ENCODE data around the gene MYO16. TPM values are rescaled to one million over a fixed set of nuclear protein-coding genes. Genes with fewer than 3 reads are reported as not detected.

The MYO16 gene
- total RNA-seq, 1 donor from 2014 or later: 1.2 TPM

GRCh38 chr13:109198585-109198984 is 569.2 kb downstream of the MYO16 start:
- DNase-seq (ENCODE audit: low read depth): no peak
- no peak overlapping the region for H3K4me3 ChIP-seq (ENCODE audit: low read depth, low read length)

GRCh38 chr13:109199280-109199679 is 569.9 kb downstream of the MYO16 start:
- DNase-seq (ENCODE audit: low read depth): no peak
- no peak for TF ChIP-seq CTCF (conservative IDR thresholded peaks at IDR 0.05; ENCODE audit: low read depth, low read length)
- no peak overlapping the region for H3K4me3 ChIP-seq (ENCODE audit: low read depth, low read length)

More at GRCh38 chr13:109198585-109198984, 569.2 kb downstream of the MYO16 start:
- TF ChIP-seq CTCF (conservative IDR thresholded peaks at IDR 0.05; ENCODE audit: low read depth, low read length): no peak

GRCh38 chr13:109200556-109200955 is 571.1 kb downstream of the MYO16 start:
- TF ChIP-seq CTCF (conservative IDR thresholded peaks at IDR 0.05; ENCODE audit: low read depth, low read length): no peak
- no peak overlapping the region for H3K4me3 ChIP-seq (ENCODE audit: low read depth, low read length)
- no peak for DNase-seq (ENCODE audit: low read depth)

GRCh38 chr13:109203587-109203986 is 574.2 kb downstream of the MYO16 start:
- H3K4me3 ChIP-seq (ENCODE audit: low read depth, low read length): no peak overlapping the region
- DNase-seq (ENCODE audit: low read depth): no peak
- TF ChIP-seq CTCF (conservative IDR thresholded peaks at IDR 0.05; ENCODE audit: low read depth, low read length): no peak

GRCh38 chr13:109204252-109204651 is 574.8 kb downstream of the MYO16 start:
- no peak for TF ChIP-seq CTCF (conservative IDR thresholded peaks at IDR 0.05; ENCODE audit: low read depth, low read length)
- no peak for DNase-seq (ENCODE audit: low read depth)
- H3K4me3 ChIP-seq (ENCODE audit: low read depth, low read length): no peak overlapping the region

- no peak for DNase-seq (ENCODE audit: low read depth)
- no peak for TF ChIP-seq CTCF (conservative IDR thresholded peaks at IDR 0.05; ENCODE audit: low read depth, low read length)
- H3K4me3 ChIP-seq (ENCODE audit: low read depth, low read length): no peak overlapping the region
Measured at GRCh38 chr13:109204657-109205056, 575.2 kb downstream of the MYO16 start.

GRCh38 chr13:109205315-109205714 is 575.9 kb downstream of the MYO16 start:
- no peak overlapping the region for H3K4me3 ChIP-seq (ENCODE audit: low read depth, low read length)
- no peak for TF ChIP-seq CTCF (conservative IDR thresholded peaks at IDR 0.05; ENCODE audit: low read depth, low read length)
- DNase-seq (ENCODE audit: low read depth): no peak
